Subcutaneous adipose tissue (tissue), 4 donors: Measurements from ENCODE around the gene ADAMTS12. TPM values are rescaled to one million over a fixed set of nuclear protein-coding genes. Genes with fewer than 3 reads are reported as not detected.

Source experiments
- CTCF ChIP-seq: fragments of 450-650 bp; IDR thresholded peaks from one replicate; pipeline ENCODE4 v1.5.1; 2016; ENCODE audit warnings: low read depth, mild to moderate bottlenecking, control low read depth, antibody characterized with exemption, moderate library complexity
- small RNA-seq: library from RNA; depleted of rRNA; stranded (forward); fragments of <200 nt; gene quantifications from one replicate; pipeline ENCODE3, GENCODE V24; 2016
- total RNA-seq, 4 donors: library from RNA; depleted of rRNA; stranded (reverse); fragments of >200 nt; gene quantifications; one replicate each; pipeline ENCODE4 v1.1.0, GENCODE V29; 2016

ADAMTS12 gene
- total RNA-seq, 4 donors from 2014 or later, result 13.8 to 49.4 (median 20.2) TPM

- TF ChIP-seq CTCF, result no peak
Observed at GRCh38 chr5:33479311-33479710, 412.5 kb downstream of the ADAMTS12 start.

- TF ChIP-seq CTCF, result no peak
Observed at GRCh38 chr5:33477816-33478215, 414.0 kb downstream of the ADAMTS12 start.

GRCh38 chr5:33476992-33477391, 414.8 kb downstream of the ADAMTS12 start:
- TF ChIP-seq CTCF, result no peak

GRCh38 chr5:33475706-33476105, 416.1 kb downstream of the ADAMTS12 start:
- TF ChIP-seq CTCF, result no peak

GRCh38 chr5:33474931-33475499, 416.8 kb downstream of the ADAMTS12 start:
- TF ChIP-seq CTCF, result no peak

- no peak for TF ChIP-seq CTCF
Observed at GRCh38 chr5:33474004-33474403, 417.8 kb downstream of the ADAMTS12 start.

Small RNAs within 50 kb of the gene (small RNA-seq; reads per million reads assigned to genes)
- not detected for gene RNU6-923P

Other genes starting within 250 kb of the ADAMTS12 start
- not detected for gene RXFP3, start 44.4 kb upstream of the ADAMTS12 start, total RNA-seq
- gene SLC45A2, start 92.7 kb upstream of the ADAMTS12 start, total RNA-seq, result not detected
- gene AMACR, start 116.1 kb upstream of the ADAMTS12 start, total RNA-seq, result 10 to 100 TPM in 1 of 4 donors, 1 to 10 TPM in 3; 5.1 to 15.4 (median 7.0) TPM
- 1 to 10 TPM; 2.4 to 6.6 (median 4.7) TPM for gene C1QTNF3, start 151.2 kb upstream of the ADAMTS12 start, total RNA-seq